Right ventricle myocardium inferior (tissue), 1 donor: ENCODE measurements around the gene GCM1. TPM values are rescaled to one million over a fixed set of nuclear protein-coding genes. Genes with fewer than 3 reads are reported as not detected.

Experiments used
- total RNA-seq: library from RNA; stranded (reverse); fragmentation: NEBNext Ultra II Directional; extraction: Animal tissue kit (Norgen Biotek cat#: 25700); gene quantifications from one replicate; pipeline ENCODE4 v1.2.1, GENCODE V29; 2021
- donor health status: DM: no; HTN: yes; CAD: no; lungs with severe emphysema.

The GCM1 gene
- total RNA-seq, 1 donor from 2014 or later = not detected

Other genes with a start within 250 kb of the GCM1 start
- gene GSTA3, start 239.1 kb downstream of the GCM1 start, total RNA-seq = not detected
- gene GSTA4, start 153.6 kb downstream of the GCM1 start, total RNA-seq = 10.6 TPM
- 6.4 TPM for gene CILK1, start 87.0 kb downstream of the GCM1 start, total RNA-seq
- gene FBXO9, start 83.4 kb downstream of the GCM1 start, total RNA-seq = 54.7 TPM
- gene ELOVL5, start 200.1 kb upstream of the GCM1 start, total RNA-seq = 28.0 TPM